Activated B cell treated with CpG ODN at 0.5 μM for 24 hours (primary cell): Measurements from ENCODE around the gene DNAH12. TPM values are rescaled to one million over a fixed set of nuclear protein-coding genes. Genes with fewer than 3 reads are reported as not detected.

Experiments used
- ATAC-seq: fragments of 200-7000 bp; cut with Tn5 transposase; one replicate; pipeline ENCODE4 v1.10.0; 2021; ENCODE audit warnings: low read depth, mild to moderate bottlenecking, moderate library complexity
- CTCF ChIA-PET: fragments of 350-600 bp; sonication (Branson Sonifier 250); formaldehyde crosslinking; loops from one replicate; lab custom pipeline; 2021; ENCODE audit warnings: antibody characterized with exemption; lab: Charles Lee
- POLR2A ChIA-PET: fragments of 350-600 bp; sonication (Branson Sonifier 250); formaldehyde crosslinking; loops from one replicate; lab custom pipeline; 2021; ENCODE audit warnings: antibody characterized with exemption; lab: Charles Lee
- DNase-seq: peaks from one replicate; pipeline ENCODE4 v3.0.0; 2022
- H3K27ac Mint-ChIP-seq: one replicate; pipeline ENCODE4 v1.8.0; 2020; ENCODE audit warnings: mixed read lengths
- H3K27me3 Mint-ChIP-seq: one replicate; pipeline ENCODE4 v1.8.0; 2021; ENCODE audit warnings: mixed read lengths
- H3K36me3 Mint-ChIP-seq: one replicate; pipeline ENCODE4 v1.8.0; 2021; ENCODE audit warnings: low read depth, mixed read lengths
- H3K4me1 Mint-ChIP-seq: one replicate; pipeline ENCODE4 v1.8.0; 2021; ENCODE audit warnings: mixed read lengths
- H3K4me3 Mint-ChIP-seq: one replicate; pipeline ENCODE4 v1.8.0; 2020; ENCODE audit warnings: mild to moderate bottlenecking, mixed read lengths
- H3K9me3 Mint-ChIP-seq: one replicate; pipeline ENCODE4 v1.8.0; 2020; ENCODE audit warnings: mixed read lengths
- intact Hi-C: fragments of 100-400 bp; cut with micrococcal nuclease; formaldehyde crosslinking; loops from one replicate; pipeline ENCODE4 v1.15.1; 2024
- total RNA-seq: library from RNA; stranded (reverse); gene quantifications from 2 replicates; pipeline ENCODE4 v1.2.3, GENCODE V29; 2022
- TF ChIP-seq, protein P1 (sequence below): fragments of 200-600 bp; IDR thresholded peaks from one replicate; pipeline ENCODE4 v1.8.0; 2022; ENCODE audit warnings: antibody characterized with exemption, mild to moderate bottlenecking

DNAH12 gene, protein sequence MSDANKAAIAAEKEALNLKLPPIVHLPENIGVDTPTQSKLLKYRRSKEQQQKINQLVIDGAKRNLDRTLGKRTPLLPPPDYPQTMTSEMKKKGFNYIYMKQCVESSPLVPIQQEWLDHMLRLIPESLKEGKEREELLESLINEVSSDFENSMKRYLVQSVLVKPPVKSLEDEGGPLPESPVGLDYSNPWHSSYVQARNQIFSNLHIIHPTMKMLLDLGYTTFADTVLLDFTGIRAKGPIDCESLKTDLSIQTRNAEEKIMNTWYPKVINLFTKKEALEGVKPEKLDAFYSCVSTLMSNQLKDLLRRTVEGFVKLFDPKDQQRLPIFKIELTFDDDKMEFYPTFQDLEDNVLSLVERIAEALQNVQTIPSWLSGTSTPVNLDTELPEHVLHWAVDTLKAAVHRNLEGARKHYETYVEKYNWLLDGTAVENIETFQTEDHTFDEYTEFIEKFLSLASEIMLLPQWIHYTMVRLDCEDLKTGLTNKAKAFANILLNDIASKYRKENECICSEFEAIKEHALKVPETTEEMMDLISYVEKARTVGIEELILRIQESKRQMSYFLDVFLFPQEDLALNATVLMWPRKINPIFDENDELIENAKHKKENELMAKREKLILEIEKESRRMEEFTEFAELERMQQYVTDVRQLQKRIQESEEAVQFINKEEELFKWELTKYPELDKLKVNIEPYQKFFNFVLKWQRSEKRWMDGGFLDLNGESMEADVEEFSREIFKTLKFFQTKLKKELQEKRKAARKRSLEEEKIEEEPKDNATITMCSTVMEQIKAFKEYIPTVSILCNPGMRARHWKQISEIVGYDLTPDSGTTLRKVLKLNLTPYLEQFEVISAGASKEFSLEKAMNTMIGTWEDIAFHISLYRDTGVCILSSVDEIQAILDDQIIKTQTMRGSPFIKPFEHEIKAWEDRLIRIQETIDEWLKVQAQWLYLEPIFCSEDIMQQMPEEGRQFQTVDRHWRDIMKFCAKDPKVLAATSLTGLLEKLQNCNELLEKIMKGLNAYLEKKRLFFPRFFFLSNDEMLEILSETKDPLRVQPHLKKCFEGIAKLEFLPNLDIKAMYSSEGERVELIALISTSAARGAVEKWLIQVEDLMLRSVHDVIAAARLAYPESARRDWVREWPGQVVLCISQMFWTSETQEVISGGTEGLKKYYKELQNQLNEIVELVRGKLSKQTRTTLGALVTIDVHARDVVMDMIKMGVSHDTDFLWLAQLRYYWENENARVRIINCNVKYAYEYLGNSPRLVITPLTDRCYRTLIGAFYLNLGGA (N-terminal part only)
- 0.05 and 0.22 TPM in 2 replicates for total RNA-seq

DNA sequence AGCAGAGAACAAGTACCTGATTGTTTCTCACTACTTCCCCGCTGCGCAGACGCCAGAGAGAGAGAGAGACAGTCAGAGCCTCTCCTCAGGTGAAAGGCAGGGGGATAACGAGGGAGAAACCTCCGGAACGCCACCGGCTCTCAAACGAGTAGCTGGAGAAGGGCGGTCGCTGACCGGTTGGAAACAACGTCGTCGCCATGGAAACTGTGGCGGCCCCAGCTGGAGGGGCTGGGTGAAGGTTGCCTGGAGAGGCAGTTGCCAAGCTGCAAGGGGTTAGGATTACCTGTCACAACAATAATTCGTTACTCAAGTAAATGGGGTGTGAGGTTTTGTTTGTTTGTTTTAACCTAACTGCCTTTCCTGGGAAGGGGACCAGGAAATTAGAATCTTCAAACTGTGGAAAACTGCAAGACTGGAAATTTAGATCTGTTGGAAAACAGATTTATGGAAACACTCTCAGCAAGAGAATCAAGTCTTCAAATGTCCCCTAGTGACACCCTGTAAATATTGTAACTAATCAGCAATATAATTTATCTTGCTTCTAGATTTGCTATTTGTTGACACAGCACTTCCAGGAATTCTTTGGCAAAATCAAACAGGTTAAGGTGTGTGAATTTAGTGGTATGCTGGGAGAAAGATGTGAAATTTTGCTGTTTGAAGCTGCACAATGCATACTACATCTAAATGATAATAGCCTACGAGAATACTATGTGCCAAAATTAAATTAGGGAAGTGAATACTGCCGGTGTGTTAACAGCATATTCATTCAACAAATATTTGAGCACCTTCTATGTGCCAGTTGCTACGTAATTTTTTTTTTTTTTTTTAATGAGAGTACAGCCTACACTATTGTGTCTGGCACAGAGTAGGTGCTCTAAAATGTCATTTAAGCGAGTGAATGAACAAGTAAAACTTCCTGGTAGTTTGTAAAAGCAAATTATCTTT is at the start of gene DNAH12:
TSS of gene DNAH12 (minus strand) at position 164 of the 945 bp plus-strand sequence. CDS start 1,474 bp downstream, outside the sequence.
- Mint-ChIP-seq H3K4me1 (peaks cover 11% of the 10 kb centered on the region), H3K27ac (no peak within 1 kb of the TSS), H3K4me3 (peak within 1 kb of the TSS; percentile 60), H3K9me3 (no peaks in the 10 kb centered on the region), H3K36me3 (no peaks in the 10 kb centered on the region), H3K27me3 (no peaks in the 10 kb centered on the region)
- CTCF ChIA-PET, result no interaction called here
- no peak for DNase-seq
- POLR2A ChIA-PET, result no interaction called here
- TF ChIP-seq, protein P1, sequence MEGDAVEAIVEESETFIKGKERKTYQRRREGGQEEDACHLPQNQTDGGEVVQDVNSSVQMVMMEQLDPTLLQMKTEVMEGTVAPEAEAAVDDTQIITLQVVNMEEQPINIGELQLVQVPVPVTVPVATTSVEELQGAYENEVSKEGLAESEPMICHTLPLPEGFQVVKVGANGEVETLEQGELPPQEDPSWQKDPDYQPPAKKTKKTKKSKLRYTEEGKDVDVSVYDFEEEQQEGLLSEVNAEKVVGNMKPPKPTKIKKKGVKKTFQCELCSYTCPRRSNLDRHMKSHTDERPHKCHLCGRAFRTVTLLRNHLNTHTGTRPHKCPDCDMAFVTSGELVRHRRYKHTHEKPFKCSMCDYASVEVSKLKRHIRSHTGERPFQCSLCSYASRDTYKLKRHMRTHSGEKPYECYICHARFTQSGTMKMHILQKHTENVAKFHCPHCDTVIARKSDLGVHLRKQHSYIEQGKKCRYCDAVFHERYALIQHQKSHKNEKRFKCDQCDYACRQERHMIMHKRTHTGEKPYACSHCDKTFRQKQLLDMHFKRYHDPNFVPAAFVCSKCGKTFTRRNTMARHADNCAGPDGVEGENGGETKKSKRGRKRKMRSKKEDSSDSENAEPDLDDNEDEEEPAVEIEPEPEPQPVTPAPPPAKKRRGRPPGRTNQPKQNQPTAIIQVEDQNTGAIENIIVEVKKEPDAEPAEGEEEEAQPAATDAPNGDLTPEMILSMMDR, result no peak
- peak; percentile 49 for ATAC-seq
- intact Hi-C loops, result no loop called here

GRCh38 chr3:57592306-57592705 is 48.2 kb upstream of the DNAH12 start:
- no peak overlapping the region for H3K27ac Mint-ChIP-seq
- no peaks in the 10 kb centered on the region for H3K9me3 Mint-ChIP-seq
- ATAC-seq, result no peak
- H3K27me3 Mint-ChIP-seq, result no peaks in the 10 kb centered on the region
- H3K36me3 Mint-ChIP-seq, result peaks cover 30% of the 10 kb centered on the region
- POLR2A ChIA-PET, result interaction anchor here (1.0 kb wide), 1 partner anchor 17 kb away, joined by 3 read pairs; no protein-coding TSS in a partner anchor
- CTCF ChIA-PET, result no interaction called here
- no peak for DNase-seq
- intact Hi-C loops, result loop anchor here (10.0 kb wide), 2 partner anchors 788 to 1038 kb away; partner anchors contain the start of genes ARHGEF3 and CCDC66
- H3K4me3 Mint-ChIP-seq, result no peak overlapping the region
- peaks cover 46% of the 10 kb centered on the region for H3K4me1 Mint-ChIP-seq
- TF ChIP-seq, protein P1, result no peak

DNA sequence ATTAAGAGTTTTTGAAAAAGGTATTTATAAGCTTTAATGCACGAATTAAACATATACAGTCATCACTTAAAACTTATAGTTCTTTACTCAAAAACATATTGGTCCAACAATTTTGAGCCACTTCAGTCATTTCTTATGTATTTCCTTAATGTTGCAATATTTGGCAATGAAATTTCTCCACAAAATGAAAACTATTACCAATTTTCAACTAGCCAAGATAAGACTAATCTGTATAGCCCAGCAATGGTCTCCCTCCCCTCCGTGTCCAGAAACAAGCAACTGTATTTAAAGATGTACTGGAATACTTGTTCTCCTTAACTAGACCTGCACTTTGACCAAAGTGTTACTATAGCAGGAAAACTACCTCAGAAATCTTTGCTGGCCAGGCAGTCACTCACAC is 43.8 kb upstream of the DNAH12 start:
- Mint-ChIP-seq H3K4me3 (no peak overlapping the region), H3K27ac (no peak overlapping the region), H3K4me1 (peaks cover 31% of the 10 kb centered on the region), H3K9me3 (no peaks in the 10 kb centered on the region), H3K27me3 (no peaks in the 10 kb centered on the region), H3K36me3 (peaks cover 37% of the 10 kb centered on the region)
- intact Hi-C loops, result loop anchor here (2.0 kb wide), 1 partner anchor 17 kb away; no protein-coding TSS in a partner anchor
- TF ChIP-seq, protein P1, result no peak
- no peak for ATAC-seq
- DNase-seq, result no peak
- ChIA-PET CTCF (no interaction called here), POLR2A (no interaction called here)

DNA sequence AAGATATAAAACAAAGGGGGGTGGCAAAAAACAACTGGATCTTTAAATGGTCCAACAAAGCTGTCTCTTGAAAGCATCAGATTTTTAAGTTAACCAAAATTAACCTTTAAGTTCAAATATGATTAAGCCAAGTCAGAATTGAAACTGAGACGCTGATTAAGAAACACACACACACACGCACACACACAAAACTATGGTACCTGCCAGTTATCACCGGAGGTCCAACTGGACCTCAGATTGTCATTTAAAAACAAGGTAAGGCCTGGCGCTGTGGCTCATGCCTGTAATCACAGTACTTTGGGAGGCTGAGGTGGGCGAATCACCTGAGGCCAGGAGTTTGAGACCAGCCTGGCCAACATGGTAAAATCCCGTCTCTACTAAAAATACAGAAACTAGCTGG is 42.6 kb upstream of the DNAH12 start:
- H3K9me3 Mint-ChIP-seq, result no peaks in the 10 kb centered on the region
- H3K36me3 Mint-ChIP-seq, result peaks cover 34% of the 10 kb centered on the region
- H3K4me3 Mint-ChIP-seq, result no peak overlapping the region
- intact Hi-C loops, result loop anchor here (2.0 kb wide), 1 partner anchor 16 kb away; no protein-coding TSS in a partner anchor
- H3K4me1 Mint-ChIP-seq, result peaks cover 30% of the 10 kb centered on the region
- no peak for ATAC-seq
- ChIA-PET POLR2A (no interaction called here), CTCF (no interaction called here)
- no peak overlapping the region for H3K27ac Mint-ChIP-seq
- H3K27me3 Mint-ChIP-seq, result no peaks in the 10 kb centered on the region
- TF ChIP-seq, protein P1, result no peak
- no peak for DNase-seq
